WTC11 (cell line): Measurements from ENCODE around the gene RELB.

Experiments
- ATF1 ChIP-seq: sonication (generic); formaldehyde crosslinking; IDR thresholded peaks from 2 replicates; pipeline ENCODE4 v1.8.1; 2023; ENCODE audit warnings: mild to moderate bottlenecking, moderate library complexity, missing genetic modification reagents
- GABPB1 ChIP-seq: sonication (generic); formaldehyde crosslinking; IDR thresholded peaks from 2 replicates; pipeline ENCODE4 v1.8.1; 2023; ENCODE audit warnings: mild to moderate bottlenecking, missing genetic modification reagents
- TEAD1 ChIP-seq: sonication (generic); formaldehyde crosslinking; IDR thresholded peaks from 2 replicates; pipeline ENCODE4 v1.8.0; 2022; ENCODE audit warnings: mild to moderate bottlenecking, missing genetic modification reagents
- ZBTB21 ChIP-seq: sonication (generic); formaldehyde crosslinking; IDR thresholded peaks from 2 replicates; pipeline ENCODE4 v1.8.1; 2023; ENCODE audit warnings: mild to moderate bottlenecking, missing genetic modification reagents, borderline replicate concordance
- ZNF121 ChIP-seq: sonication (generic); formaldehyde crosslinking; IDR thresholded peaks from 2 replicates; pipeline ENCODE4 v1.8.0; 2023; ENCODE audit warnings: missing genetic modification reagents
- ZNF671 ChIP-seq: fragments of 250-450 bp; sonication (Bioruptor Pico); IDR thresholded peaks from 2 replicates; pipeline ENCODE4 v1.8.0; 2021; ENCODE audit warnings: mild to moderate bottlenecking
- TF ChIP-seq, protein P1 (sequence below): sonication (generic); formaldehyde crosslinking; IDR thresholded peaks from 2 replicates; pipeline ENCODE4 v1.8.0; 2022; ENCODE audit warnings: mild to moderate bottlenecking, missing genetic modification reagents
- TF ChIP-seq, protein P2 (sequence below): sonication (generic); formaldehyde crosslinking; IDR thresholded peaks from 2 replicates; pipeline ENCODE4 v1.8.0; 2022; ENCODE audit warnings: mild to moderate bottlenecking, missing genetic modification reagents
- TF ChIP-seq, protein P3 (sequence below): fragments of 200-600 bp; IDR thresholded peaks from 2 replicates; pipeline ENCODE4 v1.8.0; 2022; ENCODE audit warnings: antibody characterized with exemption
- TF ChIP-seq, protein P4 (sequence below): sonication (generic); formaldehyde crosslinking; IDR thresholded peaks from 2 replicates; pipeline ENCODE4 v1.8.0; 2022; ENCODE audit warnings: mild to moderate bottlenecking, missing genetic modification reagents
- TF ChIP-seq, protein P5 (sequence below): sonication (generic); formaldehyde crosslinking; IDR thresholded peaks from 2 replicates; pipeline ENCODE4 v1.8.1; 2023; ENCODE audit warnings: mild to moderate bottlenecking, missing genetic modification reagents, borderline replicate concordance

DNA sequence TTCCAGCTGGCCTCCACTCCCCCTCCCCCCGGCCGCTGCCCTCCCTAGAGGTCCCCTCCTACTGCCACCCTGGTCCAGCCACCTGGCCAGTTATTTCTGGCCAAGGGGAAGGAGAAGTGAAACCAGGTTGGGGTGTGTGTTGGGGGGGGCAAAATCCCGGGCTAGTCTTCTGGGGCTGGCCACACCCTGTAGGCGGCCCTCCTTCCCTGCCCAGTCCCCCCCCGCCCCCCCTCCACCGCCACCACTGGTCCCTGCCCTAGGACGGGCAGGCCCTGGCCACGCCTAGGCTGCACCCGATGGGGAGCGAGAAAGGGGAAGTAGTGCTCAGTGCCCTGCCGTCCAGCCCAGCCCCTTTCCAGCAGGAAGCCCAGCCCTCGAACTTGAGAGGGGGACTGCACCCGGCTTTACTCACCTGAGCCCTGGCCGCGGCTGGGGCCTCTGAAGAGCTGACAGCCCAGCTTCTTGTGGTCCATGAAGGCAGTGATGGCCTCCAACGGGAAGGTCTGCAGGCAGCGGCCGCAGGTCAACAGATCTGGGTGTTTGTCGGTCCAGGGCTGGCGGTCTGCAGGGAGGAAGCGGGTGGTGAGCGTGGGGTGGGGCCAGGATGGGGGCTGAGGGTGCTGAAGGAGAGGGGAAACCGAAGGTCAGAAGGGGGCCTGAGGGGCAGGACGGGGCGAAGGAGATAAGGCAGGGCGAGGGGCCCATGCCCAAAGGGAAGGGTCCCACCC is 74.2 kb downstream of the RELB start:
- TF ChIP-seq ZNF121 (CRISPR knock-in tag) (no peak), ATF1 (no peak), TEAD1 (CRISPR knock-in tag) (no peak), GABPB1 (CRISPR knock-in tag) (no peak), ZBTB21 (CRISPR knock-in tag) (no peak), ZNF671 (CRISPR knock-in tag) (no peak)
- TF ChIP-seq, protein P1, sequence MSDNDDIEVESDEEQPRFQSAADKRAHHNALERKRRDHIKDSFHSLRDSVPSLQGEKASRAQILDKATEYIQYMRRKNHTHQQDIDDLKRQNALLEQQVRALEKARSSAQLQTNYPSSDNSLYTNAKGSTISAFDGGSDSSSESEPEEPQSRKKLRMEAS (CRISPR knock-in tag) = 0 out of 2 replicates have a peak, but pooled peaks have one; percentile 46
- TF ChIP-seq, protein P2, sequence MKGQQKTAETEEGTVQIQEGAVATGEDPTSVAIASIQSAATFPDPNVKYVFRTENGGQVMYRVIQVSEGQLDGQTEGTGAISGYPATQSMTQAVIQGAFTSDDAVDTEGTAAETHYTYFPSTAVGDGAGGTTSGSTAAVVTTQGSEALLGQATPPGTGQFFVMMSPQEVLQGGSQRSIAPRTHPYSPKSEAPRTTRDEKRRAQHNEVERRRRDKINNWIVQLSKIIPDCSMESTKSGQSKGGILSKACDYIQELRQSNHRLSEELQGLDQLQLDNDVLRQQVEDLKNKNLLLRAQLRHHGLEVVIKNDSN (CRISPR knock-in tag) = no peak
- TF ChIP-seq, protein P3, sequence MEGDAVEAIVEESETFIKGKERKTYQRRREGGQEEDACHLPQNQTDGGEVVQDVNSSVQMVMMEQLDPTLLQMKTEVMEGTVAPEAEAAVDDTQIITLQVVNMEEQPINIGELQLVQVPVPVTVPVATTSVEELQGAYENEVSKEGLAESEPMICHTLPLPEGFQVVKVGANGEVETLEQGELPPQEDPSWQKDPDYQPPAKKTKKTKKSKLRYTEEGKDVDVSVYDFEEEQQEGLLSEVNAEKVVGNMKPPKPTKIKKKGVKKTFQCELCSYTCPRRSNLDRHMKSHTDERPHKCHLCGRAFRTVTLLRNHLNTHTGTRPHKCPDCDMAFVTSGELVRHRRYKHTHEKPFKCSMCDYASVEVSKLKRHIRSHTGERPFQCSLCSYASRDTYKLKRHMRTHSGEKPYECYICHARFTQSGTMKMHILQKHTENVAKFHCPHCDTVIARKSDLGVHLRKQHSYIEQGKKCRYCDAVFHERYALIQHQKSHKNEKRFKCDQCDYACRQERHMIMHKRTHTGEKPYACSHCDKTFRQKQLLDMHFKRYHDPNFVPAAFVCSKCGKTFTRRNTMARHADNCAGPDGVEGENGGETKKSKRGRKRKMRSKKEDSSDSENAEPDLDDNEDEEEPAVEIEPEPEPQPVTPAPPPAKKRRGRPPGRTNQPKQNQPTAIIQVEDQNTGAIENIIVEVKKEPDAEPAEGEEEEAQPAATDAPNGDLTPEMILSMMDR = no peak
- TF ChIP-seq, protein P4, sequence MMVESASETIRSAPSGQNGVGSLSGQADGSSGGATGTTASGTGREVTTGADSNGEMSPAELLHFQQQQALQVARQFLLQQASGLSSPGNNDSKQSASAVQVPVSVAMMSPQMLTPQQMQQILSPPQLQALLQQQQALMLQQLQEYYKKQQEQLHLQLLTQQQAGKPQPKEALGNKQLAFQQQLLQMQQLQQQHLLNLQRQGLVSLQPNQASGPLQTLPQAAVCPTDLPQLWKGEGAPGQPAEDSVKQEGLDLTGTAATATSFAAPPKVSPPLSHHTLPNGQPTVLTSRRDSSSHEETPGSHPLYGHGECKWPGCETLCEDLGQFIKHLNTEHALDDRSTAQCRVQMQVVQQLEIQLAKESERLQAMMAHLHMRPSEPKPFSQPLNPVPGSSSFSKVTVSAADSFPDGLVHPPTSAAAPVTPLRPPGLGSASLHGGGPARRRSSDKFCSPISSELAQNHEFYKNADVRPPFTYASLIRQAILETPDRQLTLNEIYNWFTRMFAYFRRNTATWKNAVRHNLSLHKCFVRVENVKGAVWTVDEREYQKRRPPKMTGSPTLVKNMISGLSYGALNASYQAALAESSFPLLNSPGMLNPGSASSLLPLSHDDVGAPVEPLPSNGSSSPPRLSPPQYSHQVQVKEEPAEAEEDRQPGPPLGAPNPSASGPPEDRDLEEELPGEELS (CRISPR knock-in tag) = no peak
- TF ChIP-seq, protein P5, sequence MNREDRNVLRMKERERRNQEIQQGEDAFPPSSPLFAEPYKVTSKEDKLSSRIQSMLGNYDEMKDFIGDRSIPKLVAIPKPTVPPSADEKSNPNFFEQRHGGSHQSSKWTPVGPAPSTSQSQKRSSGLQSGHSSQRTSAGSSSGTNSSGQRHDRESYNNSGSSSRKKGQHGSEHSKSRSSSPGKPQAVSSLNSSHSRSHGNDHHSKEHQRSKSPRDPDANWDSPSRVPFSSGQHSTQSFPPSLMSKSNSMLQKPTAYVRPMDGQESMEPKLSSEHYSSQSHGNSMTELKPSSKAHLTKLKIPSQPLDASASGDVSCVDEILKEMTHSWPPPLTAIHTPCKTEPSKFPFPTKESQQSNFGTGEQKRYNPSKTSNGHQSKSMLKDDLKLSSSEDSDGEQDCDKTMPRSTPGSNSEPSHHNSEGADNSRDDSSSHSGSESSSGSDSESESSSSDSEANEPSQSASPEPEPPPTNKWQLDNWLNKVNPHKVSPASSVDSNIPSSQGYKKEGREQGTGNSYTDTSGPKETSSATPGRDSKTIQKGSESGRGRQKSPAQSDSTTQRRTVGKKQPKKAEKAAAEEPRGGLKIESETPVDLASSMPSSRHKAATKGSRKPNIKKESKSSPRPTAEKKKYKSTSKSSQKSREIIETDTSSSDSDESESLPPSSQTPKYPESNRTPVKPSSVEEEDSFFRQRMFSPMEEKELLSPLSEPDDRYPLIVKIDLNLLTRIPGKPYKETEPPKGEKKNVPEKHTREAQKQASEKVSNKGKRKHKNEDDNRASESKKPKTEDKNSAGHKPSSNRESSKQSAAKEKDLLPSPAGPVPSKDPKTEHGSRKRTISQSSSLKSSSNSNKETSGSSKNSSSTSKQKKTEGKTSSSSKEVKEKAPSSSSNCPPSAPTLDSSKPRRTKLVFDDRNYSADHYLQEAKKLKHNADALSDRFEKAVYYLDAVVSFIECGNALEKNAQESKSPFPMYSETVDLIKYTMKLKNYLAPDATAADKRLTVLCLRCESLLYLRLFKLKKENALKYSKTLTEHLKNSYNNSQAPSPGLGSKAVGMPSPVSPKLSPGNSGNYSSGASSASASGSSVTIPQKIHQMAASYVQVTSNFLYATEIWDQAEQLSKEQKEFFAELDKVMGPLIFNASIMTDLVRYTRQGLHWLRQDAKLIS (CRISPR knock-in tag) = no peak
